K562 (cell line): ENCODE measurements around the gene TRAPPC2L. TPM values are rescaled to one million over a fixed set of nuclear protein-coding genes. Genes with fewer than 3 reads are reported as not detected.
A peak's percentile ranks its signal among the peaks of the same experiment; 100 is the strongest.

Experiments
- ATAC-seq: fragments of 200-7000 bp; cut with Tn5 transposase; 3 replicates; pipeline ENCODE4 v1.9.1; 2020; ENCODE audit warnings: moderate library complexity
- BruUV-seq: library from RNA; stranded (reverse); fragments of 400-500 nt; replicated peaks from 2 replicates; lab custom pipeline; 2021; lab: Mats Ljungman, UMichigan
- CTCF ChIA-PET: fragments of 300-600 bp; formaldehyde crosslinking; extraction: SDS; loops from one replicate; lab custom pipeline; 2021; ENCODE audit warnings: low intra/inter-chr PET ratio; lab: Yijun Ruan, JAX
- POLR2A ChIA-PET: fragments of 300-600, 350-650 bp; sonication (Branson Sonifier 250); formaldehyde crosslinking; extraction: SDS; loops from one replicate; lab custom pipeline; 2021; ENCODE audit warnings: antibody characterized with exemption, inconsistent platforms; lab: Yijun Ruan, JAX
- DNase-seq, 4 experiments: peaks; one replicate each; pipeline versions ENCODE4 v3.0.0 to v3.0.0-alpha.2; 2011 to 2018; ENCODE audit warnings: low spot score in 3 of 4, mixed read lengths in 3 of 4; ENCODE audit errors: extremely low read depth in 1 of 4
- FAIRE-seq: peaks from 2 replicates; lab custom pipeline; 2011; peaks lifted over from hg19 to GRCh38; lab: Jason Lieb, UNC
- H2AFZ ChIP-seq: 2 replicates; pipeline ENCODE4 v1.6.0; 2011; ENCODE audit warnings: low read depth, low read length, control low read depth, inconsistent platforms
- H3K27ac ChIP-seq: fragments of 200-600 bp; 3 replicates; pipeline ENCODE4 v1.8.0; 2011; ENCODE audit warnings: low read depth, mild to moderate bottlenecking, control low read depth, inconsistent platforms, low read length, moderate library complexity, mixed read lengths; ENCODE audit errors: extremely low read depth
- H3K27me3 ChIP-seq, 2 experiments: fragments of 300-600 bp in 1 of 2; 2 replicates in 1 of 2; 3 replicates in 1 of 2; pipeline versions ENCODE4 v1.6.0 to v1.8.0; 2011; ENCODE audit warnings: inconsistent platforms in 2 of 2, low read length in 2 of 2, mild to moderate bottlenecking in 1 of 2, mixed read lengths in 1 of 2, moderate library complexity in 1 of 2; ENCODE audit not compliant: control insufficient read depth in 2 of 2, insufficient read depth in 2 of 2
- H3K36me3 ChIP-seq: fragments of 300-600 bp; 3 replicates; pipeline ENCODE4 v1.8.0; 2011; ENCODE audit warnings: mild to moderate bottlenecking, low read length, inconsistent platforms; ENCODE audit not compliant: control insufficient read depth, insufficient read depth
- H3K4me1 ChIP-seq, 2 experiments: fragments of 200-600 bp in 1 of 2; replicated peaks in 1 of 2; 2 replicates in 1 of 2; 3 replicates in 1 of 2; pipeline versions ENCODE4 v1.5.1 to v1.8.0; 2011; ENCODE audit warnings: inconsistent platforms in 2 of 2, low read length in 2 of 2, mild to moderate bottlenecking in 1 of 2, mixed read lengths in 1 of 2, moderate library complexity in 1 of 2; ENCODE audit not compliant: control insufficient read depth in 2 of 2, insufficient read depth in 2 of 2
- H3K4me2 ChIP-seq: 2 replicates; pipeline ENCODE4 v1.6.1; 2011; ENCODE audit warnings: low read length, control low read depth, inconsistent platforms, mixed read lengths; ENCODE audit not compliant: insufficient read depth
- H3K4me3 ChIP-seq: fragments of 200-600 bp; sonication (generic), shearing (Covaris generic); 2 replicates; pipeline ENCODE4 v1.5.1; 2016; ENCODE audit warnings: control low read depth, inconsistent platforms
- H3K79me2 ChIP-seq: fragments of 200-600 bp; 3 replicates; pipeline ENCODE4 v1.8.0; 2011; ENCODE audit warnings: low read length, inconsistent platforms; ENCODE audit not compliant: control insufficient read depth, insufficient read depth
- H3K9ac ChIP-seq, 2 experiments: 2 replicates each; pipeline versions ENCODE4 v1.6.0 to v1.6.1; 2011; ENCODE audit warnings: low read depth in 2 of 2, low read length in 2 of 2, control low read depth in 1 of 2, inconsistent platforms in 1 of 2, mild to moderate bottlenecking in 1 of 2, mixed read lengths in 1 of 2; ENCODE audit not compliant: insufficient read depth in 1 of 2
- H3K9me1 ChIP-seq: one replicate; pipeline ENCODE4 v1.6.0; 2011; ENCODE audit warnings: inconsistent platforms, mild to moderate bottlenecking, low read length, moderate library complexity; ENCODE audit not compliant: control insufficient read depth, insufficient read depth
- H3K9me3 ChIP-seq: replicated peaks from 2 replicates; pipeline ENCODE4 v1.5.1; 2011; ENCODE audit warnings: low read depth, low read length, inconsistent platforms; ENCODE audit not compliant: control insufficient read depth, insufficient read depth
- H4K20me1 ChIP-seq: replicated peaks from 2 replicates; pipeline ENCODE4 v1.6.1; 2011; ENCODE audit warnings: low read length, inconsistent platforms, mixed read lengths; ENCODE audit not compliant: control insufficient read depth, insufficient read depth
- CBX2 ChIP-seq: fragments of 200-600 bp; sonication (generic); IDR thresholded peaks from one replicate; pipeline ENCODE4 v1.6.1; 2012; ENCODE audit warnings: mild to moderate bottlenecking, low read length, inconsistent platforms; ENCODE audit not compliant: insufficient read depth, poor library complexity, severe bottlenecking
- FOSL1 ChIP-seq: fragments of 200-800 bp; sonication (Bioruptor generic); conservative IDR thresholded peaks from 2 replicates; pipeline ENCODE4 v1.6.1; 2016; ENCODE audit warnings: missing genetic modification characterization, missing compliant biosample characterization
- FOXM1 ChIP-seq, 2 experiments: fragments of 450-650 bp in 1 of 2; sonication (generic) in 1 of 2; formaldehyde crosslinking in 1 of 2; IDR thresholded peaks; 2 replicates each; pipeline versions ENCODE4 v1.6.1 to v1.9.0; 2017 to 2022; ENCODE audit warnings: low read depth in 2 of 2, mild to moderate bottlenecking in 2 of 2, missing genetic modification reagents in 1 of 2, moderate library complexity in 1 of 2
- IRF2 ChIP-seq: sonication (generic); formaldehyde crosslinking; IDR thresholded peaks from 2 replicates; pipeline ENCODE4 v1.8.1; 2022; ENCODE audit warnings: mild to moderate bottlenecking, missing genetic modification reagents
- KDM1A ChIP-seq, 2 experiments: fragments of 450-650 bp; IDR thresholded peaks; 2 replicates each; pipeline ENCODE4 v1.6.1; 2016; ENCODE audit warnings: mild to moderate bottlenecking in 2 of 2
- KLF6 ChIP-seq: fragments of 250-450 bp; sonication (Bioruptor Pico); IDR thresholded peaks from 2 replicates; pipeline ENCODE4 v1.4.0; 2020; ENCODE audit warnings: mild to moderate bottlenecking, moderate library complexity, borderline replicate concordance
- RNF2 ChIP-seq: sonication (generic); IDR thresholded peaks from 2 replicates; pipeline ENCODE4 v1.6.1; 2016
- WGBS: fragments of 100-300 bp; shearing (Covaris generic); methylation state at CpG from one replicate; pipeline ENCODE4 v1.1.6; 2016; ENCODE audit warnings: low coverage, mixed read lengths; ENCODE audit not compliant: insufficient coverage; ENCODE audit errors: missing lambda C conversion rate; 5-methylcytosine and 5-hydroxymethylcytosine counted together
- in situ Hi-C: fragments of 300-500 bp; cut with MboI; formaldehyde crosslinking; loops from 4 replicates; pipeline ENCODE4 v1.15.0; 2018; ENCODE audit warnings: inconsistent platforms, mixed read lengths
- intact Hi-C: fragments of 100-400 bp; cut with micrococcal nuclease; formaldehyde crosslinking; loops from 2 replicates; pipeline ENCODE4 v1.14.2; 2022
- polyA plus RNA-seq, 8 experiments: library from polyadenylated mRNA; depleted of rRNA in 4 of 8; stranded (reverse) in 5 of 8; unstranded in 3 of 8; fragments of >200 nt; fragmentation: Nextera tagmentation in 2 of 8; fragmentation: Illumina TruSeq in 1 of 8; extraction: Ambion mirVana in 2 of 8; extraction: Trizol in 1 of 8; gene quantifications; 2 replicates each; pipeline versions ENCODE4 v1.2.1 to v1.2.3, GENCODE V29; 2011 to 2014; ENCODE audit warnings: inconsistent platforms in 1 of 8, missing spikeins in 1 of 8
- total RNA-seq, 7 experiments: library from RNA; depleted of rRNA in 6 of 7; stranded (reverse); fragments of >200 nt in 6 of 7; fragmentation: Illumina TruSeq in 2 of 7; extraction: Trizol in 2 of 7; gene quantifications; 2 replicates each; pipeline versions ENCODE4 v1.2.1 to v1.2.3, GENCODE V29; 2011 to 2021; ENCODE audit warnings: low replicate concordance in 1 of 7
- TF ChIP-seq, protein P1 (sequence below): fragments of 450-650 bp; IDR thresholded peaks from 2 replicates; pipeline ENCODE4 v1.6.1; 2017; ENCODE audit warnings: antibody characterized with exemption, mild to moderate bottlenecking
- TF ChIP-seq, protein P2 (sequence below), 2 experiments: IDR thresholded peaks; 2 replicates each; pipeline ENCODE4 v1.6.1; 2011; ENCODE audit warnings: borderline replicate concordance in 1 of 2, control low read depth in 1 of 2, low read depth in 1 of 2, low read length in 1 of 2, mild to moderate bottlenecking in 1 of 2, mixed read lengths in 1 of 2, moderate library complexity in 1 of 2; ENCODE audit not compliant: insufficient read depth in 1 of 2, insufficient read length in 1 of 2, poor library complexity in 1 of 2, severe bottlenecking in 1 of 2; ENCODE audit errors: extremely low read depth in 1 of 2
- TF ChIP-seq, protein P3 (sequence below), 3 experiments: fragments of 200-800 bp in 1 of 3; fragments of 250-450 bp in 1 of 3; fragments of 450-650 bp in 1 of 3; sonication (Bioruptor Pico) in 1 of 3; sonication (Bioruptor generic) in 1 of 3; formaldehyde crosslinking in 1 of 3; IDR thresholded peaks; 2 replicates each; pipeline versions ENCODE4 v1.6.1 to v1.8.0; 2016 to 2022; ENCODE audit warnings: mild to moderate bottlenecking in 2 of 3, missing genetic modification characterization in 2 of 3, missing compliant biosample characterization in 1 of 3, moderate library complexity in 1 of 3

TRAPPC2L gene
- total and polyA plus RNA-seq, 9 of the 15 experiments (the other 6 are each of a cell fraction or from before 2014, with no cell fraction given) = 60.4 to 398 (median 97.5) TPM

DNA sequence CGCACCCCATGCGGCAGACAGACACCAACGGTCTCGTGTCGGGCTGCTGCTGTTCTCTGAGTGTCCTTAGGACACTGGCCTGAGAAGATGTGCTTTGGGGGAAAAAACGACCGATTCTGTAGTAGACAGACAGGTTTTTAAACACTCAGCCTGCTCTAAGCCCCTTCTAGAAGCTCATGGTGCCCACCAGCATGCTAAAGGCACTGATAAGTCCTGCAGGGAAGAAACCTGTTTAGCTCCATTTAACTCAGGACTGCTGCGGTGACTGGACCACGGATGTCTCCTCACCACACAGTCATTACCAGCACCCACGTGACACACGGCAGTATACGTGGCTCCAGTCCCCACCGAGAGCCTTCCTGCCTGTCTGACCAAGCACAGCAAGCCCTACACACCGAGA is 26.1 kb upstream of the TRAPPC2L start (continued):
- TF ChIP-seq, protein P1, sequence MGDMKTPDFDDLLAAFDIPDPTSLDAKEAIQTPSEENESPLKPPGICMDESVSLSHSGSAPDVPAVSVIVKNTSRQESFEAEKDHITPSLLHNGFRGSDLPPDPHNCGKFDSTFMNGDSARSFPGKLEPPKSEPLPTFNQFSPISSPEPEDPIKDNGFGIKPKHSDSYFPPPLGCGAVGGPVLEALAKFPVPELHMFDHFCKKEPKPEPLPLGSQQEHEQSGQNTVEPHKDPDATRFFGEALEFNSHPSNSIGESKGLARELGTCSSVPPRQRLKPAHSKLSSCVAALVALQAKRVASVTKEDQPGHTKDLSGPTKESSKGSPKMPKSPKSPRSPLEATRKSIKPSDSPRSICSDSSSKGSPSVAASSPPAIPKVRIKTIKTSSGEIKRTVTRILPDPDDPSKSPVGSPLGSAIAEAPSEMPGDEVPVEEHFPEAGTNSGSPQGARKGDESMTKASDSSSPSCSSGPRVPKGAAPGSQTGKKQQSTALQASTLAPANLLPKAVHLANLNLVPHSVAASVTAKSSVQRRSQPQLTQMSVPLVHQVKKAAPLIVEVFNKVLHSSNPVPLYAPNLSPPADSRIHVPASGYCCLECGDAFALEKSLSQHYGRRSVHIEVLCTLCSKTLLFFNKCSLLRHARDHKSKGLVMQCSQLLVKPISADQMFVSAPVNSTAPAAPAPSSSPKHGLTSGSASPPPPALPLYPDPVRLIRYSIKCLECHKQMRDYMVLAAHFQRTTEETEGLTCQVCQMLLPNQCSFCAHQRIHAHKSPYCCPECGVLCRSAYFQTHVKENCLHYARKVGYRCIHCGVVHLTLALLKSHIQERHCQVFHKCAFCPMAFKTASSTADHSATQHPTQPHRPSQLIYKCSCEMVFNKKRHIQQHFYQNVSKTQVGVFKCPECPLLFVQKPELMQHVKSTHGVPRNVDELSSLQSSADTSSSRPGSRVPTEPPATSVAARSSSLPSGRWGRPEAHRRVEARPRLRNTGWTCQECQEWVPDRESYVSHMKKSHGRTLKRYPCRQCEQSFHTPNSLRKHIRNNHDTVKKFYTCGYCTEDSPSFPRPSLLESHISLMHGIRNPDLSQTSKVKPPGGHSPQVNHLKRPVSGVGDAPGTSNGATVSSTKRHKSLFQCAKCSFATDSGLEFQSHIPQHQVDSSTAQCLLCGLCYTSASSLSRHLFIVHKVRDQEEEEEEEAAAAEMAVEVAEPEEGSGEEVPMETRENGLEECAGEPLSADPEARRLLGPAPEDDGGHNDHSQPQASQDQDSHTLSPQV = no peak
- TF ChIP-seq CBX2 = no peak
- no peak for TF ChIP-seq FOXM1 (IDR thresholded peaks at IDR 0.05; ENCODE audit: low read depth)
- TF ChIP-seq FOXM1 (CRISPR knock-in tag; IDR thresholded peaks at IDR 0.05; ENCODE audit: low read depth) = no peak

DNA sequence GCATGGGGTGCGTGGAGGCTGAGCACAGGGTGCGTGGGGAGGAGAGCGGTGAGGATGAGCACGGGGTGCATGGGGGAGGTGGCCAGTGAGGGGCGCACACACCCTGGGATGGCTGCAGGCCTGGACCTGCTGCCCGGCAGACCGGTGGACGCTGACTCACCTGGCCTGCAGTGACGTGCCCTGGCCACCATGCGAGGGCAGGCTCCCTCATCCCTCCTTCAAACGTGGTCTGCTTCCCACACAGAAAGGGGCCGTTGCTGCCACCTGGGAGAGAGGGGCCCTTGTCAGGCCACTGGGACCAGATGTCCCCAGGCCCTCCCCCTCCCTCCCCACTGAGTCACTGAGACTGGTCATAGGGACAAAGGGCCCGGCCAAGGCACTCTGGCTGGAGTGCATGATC is 25.1 kb upstream of the TRAPPC2L start:
- intact Hi-C loops (no loop called here), in situ Hi-C loops (no loop called here)
- ChIA-PET CTCF (no interaction called here), POLR2A (no interaction called here)
- Histone ChIP-seq H3K4me3 (no peak overlapping the region), H3K4me2 (no peak overlapping the region), H3K27me3 (no peaks in the 10 kb centered on the region), H3K9me3 (no peaks in the 10 kb centered on the region), H3K9me1 (no peaks in the 10 kb centered on the region), H3K79me2 (no peaks in the 10 kb centered on the region), H3K4me1 (peaks cover 0 to 38% of the 10 kb centered on the region in 2 experiments; a peak in 2 of 5 replicates), H3K27ac (no peak overlapping the region), H4K20me1 (no peaks in the 10 kb centered on the region; the same call in 1 of the 2 replicates), H2AFZ (no peak overlapping the region), H3K9ac (no peak overlapping the region), H3K36me3 (no peaks in the 10 kb centered on the region)
- no TSS peak for BruUV-seq
- 53% methylated on average over 8 of the region's 13 CpGs for WGBS
- DNase-seq (peak; percentile 30 to 61 (median 43)), FAIRE-seq (no peak), ATAC-seq (peak; percentile 79)
- TF ChIP-seq, protein P2, sequence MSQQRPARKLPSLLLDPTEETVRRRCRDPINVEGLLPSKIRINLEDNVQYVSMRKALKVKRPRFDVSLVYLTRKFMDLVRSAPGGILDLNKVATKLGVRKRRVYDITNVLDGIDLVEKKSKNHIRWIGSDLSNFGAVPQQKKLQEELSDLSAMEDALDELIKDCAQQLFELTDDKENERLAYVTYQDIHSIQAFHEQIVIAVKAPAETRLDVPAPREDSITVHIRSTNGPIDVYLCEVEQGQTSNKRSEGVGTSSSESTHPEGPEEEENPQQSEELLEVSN (IDR thresholded peaks at IDR 0.05; ENCODE audit: borderline replicate concordance in 1 of 2, extremely low read depth in 1 of 2, insufficient read depth in 1 of 2, insufficient read length in 1 of 2, low read depth in 1 of 2, low read length in 1 of 2, poor library complexity in 1 of 2, severe bottlenecking in 1 of 2) = no peak
- TF ChIP-seq RNF2 = no peak
- 0 out of 2 replicates have a peak, but pooled peaks have one; percentile 31 for TF ChIP-seq FOSL1 (tag)
- TF ChIP-seq KLF6 (CRISPR knock-in tag) = no peak
- TF ChIP-seq IRF2 (CRISPR knock-in tag) = no peak
- TF ChIP-seq, protein P3, sequence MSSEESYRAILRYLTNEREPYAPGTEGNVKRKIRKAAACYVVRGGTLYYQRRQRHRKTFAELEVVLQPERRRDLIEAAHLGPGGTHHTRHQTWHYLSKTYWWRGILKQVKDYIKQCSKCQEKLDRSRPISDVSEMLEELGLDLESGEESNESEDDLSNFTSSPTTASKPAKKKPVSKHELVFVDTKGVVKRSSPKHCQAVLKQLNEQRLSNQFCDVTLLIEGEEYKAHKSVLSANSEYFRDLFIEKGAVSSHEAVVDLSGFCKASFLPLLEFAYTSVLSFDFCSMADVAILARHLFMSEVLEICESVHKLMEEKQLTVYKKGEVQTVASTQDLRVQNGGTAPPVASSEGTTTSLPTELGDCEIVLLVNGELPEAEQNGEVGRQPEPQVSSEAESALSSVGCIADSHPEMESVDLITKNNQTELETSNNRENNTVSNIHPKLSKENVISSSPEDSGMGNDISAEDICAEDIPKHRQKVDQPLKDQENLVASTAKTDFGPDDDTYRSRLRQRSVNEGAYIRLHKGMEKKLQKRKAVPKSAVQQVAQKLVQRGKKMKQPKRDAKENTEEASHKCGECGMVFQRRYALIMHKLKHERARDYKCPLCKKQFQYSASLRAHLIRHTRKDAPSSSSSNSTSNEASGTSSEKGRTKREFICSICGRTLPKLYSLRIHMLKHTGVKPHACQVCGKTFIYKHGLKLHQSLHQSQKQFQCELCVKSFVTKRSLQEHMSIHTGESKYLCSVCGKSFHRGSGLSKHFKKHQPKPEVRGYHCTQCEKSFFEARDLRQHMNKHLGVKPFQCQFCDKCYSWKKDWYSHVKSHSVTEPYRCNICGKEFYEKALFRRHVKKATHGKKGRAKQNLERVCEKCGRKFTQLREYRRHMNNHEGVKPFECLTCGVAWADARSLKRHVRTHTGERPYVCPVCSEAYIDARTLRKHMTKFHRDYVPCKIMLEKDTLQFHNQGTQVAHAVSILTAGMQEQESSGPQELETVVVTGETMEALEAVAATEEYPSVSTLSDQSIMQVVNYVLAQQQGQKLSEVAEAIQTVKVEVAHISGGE (CRISPR knock-in tag; IDR thresholded peaks at IDR 0.05) = no peak
- TF ChIP-seq KDM1A (IDR thresholded peaks at IDR 0.05) = peak in 1 of 2 experiments; percentile 47; a peak in 1 of 4 replicates
